COLO829 (cell line): ENCODE data around the gene GRIA2.

Source experiments
- DNase-seq: peaks from one replicate; pipeline ENCODE4 v3.0.0; 2012; ENCODE audit warnings: low spot score

The GRIA2 gene

GRCh38 chr4:157372567-157372966 lies 152.0 kb downstream of the GRIA2 start:
- no peak for DNase-seq

GRCh38 chr4:157389741-157390140 lies 169.2 kb downstream of the GRIA2 start:
- DNase-seq = no peak

- DNase-seq = no peak
Measured at GRCh38 chr4:157405070-157405469, 184.5 kb downstream of the GRIA2 start.
